ENCODE data around the gene LPAR3.

LPAR3 gene

GRCh38 chr1:84855691-84856630 lies 37.0 kb downstream of the LPAR3 start:
- DNase-seq, result no peak

DNA sequence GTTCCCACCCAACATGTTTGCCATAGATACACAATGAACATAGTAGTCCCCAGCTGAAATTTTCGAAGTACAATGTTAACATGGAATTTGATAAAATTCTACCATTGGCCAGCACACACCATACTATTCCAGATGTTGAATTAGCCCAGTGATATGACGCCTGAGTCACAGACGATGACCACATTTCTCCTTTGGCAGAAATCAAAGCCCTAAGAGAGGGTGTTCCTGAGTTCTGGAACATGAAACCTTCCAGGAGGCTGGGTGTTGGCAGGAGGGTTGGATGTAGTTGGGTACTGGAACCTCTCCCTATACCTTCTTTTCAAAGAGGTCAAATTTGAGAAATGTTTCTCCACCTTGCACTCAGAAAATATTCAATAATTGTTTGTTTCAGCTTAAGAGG lies 37.8 kb downstream of the LPAR3 start:
- DNase-seq, result no peak

GRCh38 chr1:84853741-84854721 lies 39.0 kb downstream of the LPAR3 start:
- DNase-seq, result peak; percentile 76

GRCh38 chr1:84851839-84852238 lies 41.2 kb downstream of the LPAR3 start:
- DNase-seq, result no peak

- DNase-seq, result no peak
These were observed 43.5 kb downstream of the LPAR3 start for GRCh38 chr1:84849357-84849975.

- no peak for DNase-seq
These were observed 45.5 kb downstream of the LPAR3 start for GRCh38 chr1:84847253-84848250.

- DNase-seq, result no peak
These were observed 46.6 kb downstream of the LPAR3 start for GRCh38 chr1:84846387-84846786.

GRCh38 chr1:84845357-84845756 lies 47.6 kb downstream of the LPAR3 start:
- no peak for DNase-seq

- DNase-seq, result no peak
These were observed 48.9 kb downstream of the LPAR3 start for GRCh38 chr1:84844094-84844493.

DNA sequence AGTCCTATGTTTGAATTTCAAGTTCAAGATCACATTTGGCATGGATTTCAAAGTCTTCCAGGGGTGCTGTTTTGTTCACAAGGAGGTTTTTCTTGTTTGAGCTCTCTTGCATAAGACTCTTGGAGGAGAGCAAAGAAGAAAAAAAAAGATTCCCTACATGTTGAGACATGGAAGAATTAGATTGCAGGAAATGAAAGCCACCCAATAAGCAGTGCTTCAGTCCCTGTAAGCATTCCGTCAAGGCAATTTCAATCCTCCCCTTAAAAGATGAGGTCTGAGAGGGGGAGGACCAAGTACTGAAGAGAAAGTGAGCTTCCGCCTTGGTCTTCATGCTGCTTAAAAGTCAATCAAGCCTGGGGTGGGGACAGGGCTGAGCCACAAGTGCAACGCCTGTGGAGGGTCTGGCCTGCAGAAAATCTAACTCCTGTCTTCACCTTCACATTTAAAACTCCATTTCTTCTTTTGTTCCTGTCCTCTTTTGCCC lies 50.2 kb downstream of the LPAR3 start:
- no peak for DNase-seq

DNA sequence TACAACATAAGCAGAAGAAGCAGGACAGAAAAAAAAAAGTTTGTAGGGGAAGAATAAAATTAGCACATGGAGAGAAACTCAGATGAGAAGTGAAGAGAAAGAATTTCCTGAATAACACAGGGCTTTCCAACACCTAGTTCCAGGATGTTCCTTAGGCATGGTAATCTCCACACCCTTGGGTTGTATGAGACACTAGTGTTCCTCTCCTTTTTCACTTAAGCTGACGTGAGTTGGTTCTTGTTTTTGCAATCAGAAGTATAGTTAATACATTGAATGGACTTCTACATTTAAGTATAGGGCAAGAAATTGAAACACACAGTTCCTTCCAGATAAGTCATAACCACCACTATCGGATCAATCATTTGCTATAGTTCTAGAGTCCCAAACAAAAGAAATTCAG lies 51.0 kb downstream of the LPAR3 start:
- DNase-seq, result no peak

- DNase-seq, result no peak
These were observed 52.7 kb downstream of the LPAR3 start for GRCh38 chr1:84840346-84840745.

- no peak for DNase-seq
These were observed 53.5 kb downstream of the LPAR3 start for GRCh38 chr1:84839544-84839943.

DNA sequence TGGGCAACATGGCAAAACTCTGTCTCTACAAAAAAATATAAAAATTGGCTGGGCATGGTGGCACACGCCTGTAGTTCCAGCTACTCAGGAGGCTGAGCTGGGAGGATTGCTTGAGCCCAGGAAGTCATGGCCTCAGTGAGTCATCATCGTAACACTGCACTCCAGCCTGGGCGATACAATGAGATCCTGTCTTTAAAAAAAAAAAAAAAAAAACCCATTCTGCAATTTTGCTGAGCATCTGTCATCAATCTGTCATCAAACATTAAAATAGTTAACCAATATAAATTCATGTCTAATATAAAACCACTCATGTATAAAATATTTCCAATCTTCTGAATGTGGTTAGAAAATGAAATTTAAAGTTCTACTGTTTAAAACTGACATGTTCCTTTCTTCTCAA lies 56.9 kb downstream of the LPAR3 start:
- no peak for DNase-seq

DNA sequence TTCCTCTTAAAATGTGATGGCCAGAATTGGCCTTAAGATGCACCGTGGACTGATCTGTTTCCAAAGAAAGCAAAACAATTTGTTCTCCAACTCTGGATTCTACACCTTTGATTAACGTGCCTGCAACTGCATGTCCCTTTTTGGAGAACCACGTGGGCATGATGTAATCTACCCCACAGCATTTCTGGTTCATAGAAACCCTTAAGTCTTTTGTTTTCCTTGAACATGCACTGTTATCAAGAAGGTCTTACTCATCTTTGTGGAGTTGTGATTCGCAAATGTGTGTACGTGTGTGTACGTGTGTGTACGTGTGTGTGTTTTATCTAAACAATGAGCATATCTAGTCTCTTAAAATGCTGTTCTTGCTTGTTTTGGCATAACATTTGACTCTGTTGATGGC lies 57.8 kb downstream of the LPAR3 start:
- DNase-seq, result no peak

GRCh38 chr1:84834419-84835064 lies 58.5 kb downstream of the LPAR3 start:
- DNase-seq, result no peak

DNA sequence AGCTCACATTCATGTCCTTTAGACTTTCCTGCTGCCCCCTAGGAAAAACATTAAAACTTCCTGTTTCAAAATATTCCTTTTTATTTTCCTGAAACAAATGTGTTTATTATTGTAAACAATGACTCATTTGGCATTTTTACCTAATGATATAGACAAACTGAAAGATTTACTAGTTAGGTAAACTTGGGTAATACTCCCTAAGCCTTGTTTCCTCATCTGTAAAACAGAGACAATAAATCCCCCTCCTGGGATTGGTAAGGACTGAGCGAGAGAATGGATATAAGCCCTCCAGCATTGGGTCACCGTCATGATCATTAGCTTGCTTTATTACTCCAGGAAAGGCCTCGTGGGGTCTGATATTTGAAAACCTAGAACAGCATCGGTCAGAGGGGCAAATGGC lies 59.8 kb downstream of the LPAR3 start:
- no peak for DNase-seq

DNA sequence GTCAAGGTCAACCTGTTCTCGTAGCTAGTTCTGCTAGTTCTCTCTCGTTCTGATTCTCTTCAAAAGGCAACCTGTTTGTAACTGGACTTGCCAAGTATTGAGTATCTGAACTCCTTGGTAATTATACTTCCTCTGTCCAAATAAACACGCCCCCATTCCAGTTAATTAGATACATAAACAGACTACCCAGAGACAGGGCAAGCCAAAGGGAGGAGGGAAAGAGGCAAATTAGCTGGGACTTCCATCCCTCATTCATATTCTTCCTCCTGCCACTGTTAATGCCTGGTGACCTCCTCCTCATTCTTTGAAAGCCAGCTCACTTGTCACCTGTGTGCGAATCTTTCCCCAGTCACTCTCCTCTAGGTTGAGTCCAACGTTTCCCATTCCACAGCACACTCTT lies 62.9 kb downstream of the LPAR3 start:
- no peak for DNase-seq

GRCh38 chr1:84827976-84828375 lies 65.0 kb downstream of the LPAR3 start:
- DNase-seq, result no peak

DNA sequence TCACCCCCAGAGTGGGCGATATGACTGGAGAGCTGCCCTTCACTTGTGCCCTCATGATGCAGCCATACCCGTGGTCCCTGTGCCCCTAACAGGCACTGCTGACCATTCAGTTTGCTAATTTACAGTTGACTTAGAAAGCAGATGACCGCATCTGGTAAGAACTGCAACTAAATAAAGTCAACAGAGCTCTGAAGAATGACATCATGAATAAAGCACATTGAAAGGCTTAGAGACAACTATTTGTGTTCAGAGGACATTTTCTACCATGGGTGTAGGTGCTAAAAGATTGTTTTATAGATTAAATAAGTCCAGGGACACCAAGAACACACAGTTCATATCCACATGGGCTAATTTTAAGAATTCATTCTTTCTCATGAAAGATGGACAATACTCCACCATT lies 65.5 kb downstream of the LPAR3 start:
- DNase-seq, result no peak

DNA sequence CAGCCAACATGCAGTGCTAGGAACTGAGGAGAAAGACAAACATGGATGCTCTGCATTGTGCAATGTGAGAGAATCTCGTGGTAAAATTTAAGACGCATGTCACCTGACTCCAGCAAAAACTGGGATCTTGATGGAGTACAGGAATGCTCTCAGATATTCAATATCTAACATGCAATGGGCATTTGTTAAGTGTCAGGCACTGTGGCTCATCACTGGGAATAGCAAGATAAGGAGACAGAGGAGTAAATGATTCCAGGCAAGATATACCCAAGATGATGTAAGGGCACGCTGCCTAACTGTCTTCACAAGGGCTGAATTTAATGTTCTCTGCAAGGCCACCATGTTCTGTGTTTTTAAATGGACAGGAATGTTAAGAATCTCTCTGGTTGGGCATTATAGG lies 67.8 kb downstream of the LPAR3 start:
- DNase-seq, result no peak

Data from SIG-M5 (cell line).